WTC11 (cell line): ENCODE results near the gene INTS11. TPM values are rescaled to one million over a fixed set of nuclear protein-coding genes. Genes with fewer than 3 reads are reported as not detected.

Source experiments
- ATAC-seq: fragments of 200-7000 bp; cut with Tn5 transposase; 2 replicates; pipeline ENCODE4 v1.10.0; 2021; ENCODE audit warnings: mild to moderate bottlenecking, moderate library complexity
- CTCF ChIA-PET: fragments of 300-600 bp; sonication (Branson Sonifier 250); formaldehyde crosslinking; loops from one replicate; lab custom pipeline; 2021; ENCODE audit warnings: antibody characterized with exemption; lab: Charles Lee
- POLR2A ChIA-PET: fragments of 350-600 bp; sonication (Branson Sonifier 250); formaldehyde crosslinking; loops from one replicate; lab custom pipeline; 2021; ENCODE audit warnings: antibody characterized with exemption; lab: Charles Lee
- DNase-seq: peaks from one replicate; pipeline ENCODE4 v3.0.0; 2021; ENCODE audit warnings: low spot score
- H3K27ac Mint-ChIP-seq: 2 replicates; pipeline ENCODE4 v1.8.0; 2021; ENCODE audit warnings: mixed read lengths
- H3K27me3 Mint-ChIP-seq: 2 replicates; pipeline ENCODE4 v1.8.0; 2021; ENCODE audit warnings: low read depth, mild to moderate bottlenecking, moderate library complexity, mixed read lengths
- H3K36me3 Mint-ChIP-seq: 2 replicates; pipeline ENCODE4 v1.8.0; 2021; ENCODE audit warnings: mixed read lengths
- H3K4me1 Mint-ChIP-seq: 2 replicates; pipeline ENCODE4 v1.8.0; 2022; ENCODE audit warnings: mixed read lengths
- H3K4me3 Mint-ChIP-seq: 2 replicates; pipeline ENCODE4 v1.8.0; 2021; ENCODE audit warnings: mild to moderate bottlenecking, moderate library complexity, mixed read lengths
- H3K9me3 Mint-ChIP-seq: 2 replicates; pipeline ENCODE4 v1.8.0; 2021; ENCODE audit warnings: mixed read lengths
- ATF6 ChIP-seq: sonication (generic); formaldehyde crosslinking; IDR thresholded peaks from 2 replicates; pipeline ENCODE4 v1.8.1; 2023; ENCODE audit warnings: mild to moderate bottlenecking, missing genetic modification reagents
- CBFB ChIP-seq: sonication (generic); formaldehyde crosslinking; IDR thresholded peaks from 2 replicates; pipeline ENCODE4 v1.8.1; 2022; ENCODE audit warnings: mild to moderate bottlenecking, low read depth, missing genetic modification reagents
- CTCF ChIP-seq: fragments of 200-600 bp; IDR thresholded peaks from 2 replicates; pipeline ENCODE4 v1.8.0; 2022; ENCODE audit warnings: antibody characterized with exemption
- E2F1 ChIP-seq: sonication (generic); formaldehyde crosslinking; IDR thresholded peaks from 2 replicates; pipeline ENCODE4 v1.8.0; 2022; ENCODE audit warnings: mild to moderate bottlenecking, missing genetic modification reagents
- E2F5 ChIP-seq: sonication (generic); formaldehyde crosslinking; IDR thresholded peaks from 2 replicates; pipeline ENCODE4 v1.8.1; 2022; ENCODE audit warnings: mild to moderate bottlenecking, moderate library complexity, missing genetic modification reagents
- EMX1 ChIP-seq: fragments of 250-450 bp; sonication (Bioruptor Pico); IDR thresholded peaks from 2 replicates; pipeline ENCODE4 v1.8.0; 2021; ENCODE audit warnings: mild to moderate bottlenecking
- FOXK1 ChIP-seq: sonication (generic); formaldehyde crosslinking; IDR thresholded peaks from 2 replicates; pipeline ENCODE4 v1.8.0; 2022; ENCODE audit warnings: mild to moderate bottlenecking, moderate library complexity, missing genetic modification reagents
- FOXP4 ChIP-seq: sonication (generic); formaldehyde crosslinking; IDR thresholded peaks from 2 replicates; pipeline ENCODE4 v1.8.0; 2022; ENCODE audit warnings: mild to moderate bottlenecking, missing genetic modification reagents
- NFATC4 ChIP-seq: fragments of 250-450 bp; sonication (Bioruptor Pico); IDR thresholded peaks from 2 replicates; pipeline ENCODE4 v1.9.0; 2021; ENCODE audit warnings: mild to moderate bottlenecking
- NFE2L1 ChIP-seq: sonication (generic); formaldehyde crosslinking; IDR thresholded peaks from 2 replicates; pipeline ENCODE4 v1.8.1; 2023; ENCODE audit warnings: missing genetic modification reagents
- NR2C2 ChIP-seq: sonication (generic); formaldehyde crosslinking; IDR thresholded peaks from 2 replicates; pipeline ENCODE4 v1.8.0; 2022; ENCODE audit warnings: mild to moderate bottlenecking, missing genetic modification reagents
- NR3C1 ChIP-seq: sonication (generic); formaldehyde crosslinking; conservative IDR thresholded peaks from 2 replicates; pipeline ENCODE4 v1.8.1; 2023; ENCODE audit warnings: low read depth, mild to moderate bottlenecking, missing genetic modification reagents
- PREB ChIP-seq: sonication (generic); formaldehyde crosslinking; IDR thresholded peaks from 2 replicates; pipeline ENCODE4 v1.8.1; 2022; ENCODE audit warnings: mild to moderate bottlenecking, missing genetic modification reagents, moderate library complexity, borderline replicate concordance
- RELA ChIP-seq: sonication (generic); formaldehyde crosslinking; IDR thresholded peaks from 2 replicates; pipeline ENCODE4 v1.8.1; 2022; ENCODE audit warnings: missing genetic modification reagents, mild to moderate bottlenecking, borderline replicate concordance
- SMAD4 ChIP-seq: sonication (generic); formaldehyde crosslinking; IDR thresholded peaks from 2 replicates; pipeline ENCODE4 v1.8.0; 2022; ENCODE audit warnings: mild to moderate bottlenecking, missing genetic modification reagents
- SP1 ChIP-seq: sonication (generic); formaldehyde crosslinking; conservative IDR thresholded peaks from 2 replicates; pipeline ENCODE4 v1.8.1; 2022; ENCODE audit warnings: missing genetic modification reagents
- TEAD1 ChIP-seq: sonication (generic); formaldehyde crosslinking; IDR thresholded peaks from 2 replicates; pipeline ENCODE4 v1.8.0; 2022; ENCODE audit warnings: mild to moderate bottlenecking, missing genetic modification reagents
- USF1 ChIP-seq: sonication (generic); formaldehyde crosslinking; IDR thresholded peaks from 2 replicates; pipeline ENCODE4 v1.8.0; 2022; ENCODE audit warnings: mild to moderate bottlenecking, missing genetic modification reagents
- ZNF512 ChIP-seq: sonication (generic); formaldehyde crosslinking; IDR thresholded peaks from 2 replicates; pipeline ENCODE4 v1.8.1; 2022; ENCODE audit warnings: missing genetic modification reagents, borderline replicate concordance
- ZNF671 ChIP-seq: fragments of 250-450 bp; sonication (Bioruptor Pico); IDR thresholded peaks from 2 replicates; pipeline ENCODE4 v1.8.0; 2021; ENCODE audit warnings: mild to moderate bottlenecking
- total RNA-seq: library from RNA; stranded (reverse); gene quantifications from 3 replicates; pipeline ENCODE4 v1.2.3, GENCODE V29; 2021

The INTS11 gene
- total RNA-seq, 1 experiment from 2014 or later: 170 TPM

- TF ChIP-seq SMAD4 (no peak), CTCF (no peak), RELA (CRISPR knock-in tag) (no peak), SP1 (CRISPR knock-in tag) (no peak), USF1 (no peak), PREB (CRISPR knock-in tag) (no peak), NR3C1 (CRISPR knock-in tag) (no peak), NR2C2 (CRISPR knock-in tag) (no peak), NFE2L1 (CRISPR knock-in tag) (no peak), E2F5 (CRISPR knock-in tag) (no peak), ATF6 (CRISPR knock-in tag) (no peak), CBFB (CRISPR knock-in tag) (no peak), ZNF512 (no peak), E2F1 (CRISPR knock-in tag) (no peak), EMX1 (CRISPR knock-in tag) (no peak), TEAD1 (CRISPR knock-in tag) (no peak), FOXP4 (CRISPR knock-in tag) (no peak), ZNF671 (CRISPR knock-in tag) (no peak), FOXK1 (CRISPR knock-in tag) (no peak), NFATC4 (CRISPR knock-in tag) (no peak)
- CTCF ChIA-PET: interaction anchor here (0.8 kb wide), 1 partner anchor 28 kb away, joined by 3 read pairs; no protein-coding TSS in a partner anchor
- H3K4me1 Mint-ChIP-seq: peaks cover 18% of the 10 kb centered on the region
- H3K27ac Mint-ChIP-seq: no peak overlapping the region
- no peak for ATAC-seq
- H3K27me3 Mint-ChIP-seq: no peaks in the 10 kb centered on the region
- H3K36me3 Mint-ChIP-seq: peaks cover 26% of the 10 kb centered on the region
- DNase-seq: no peak
- no peak overlapping the region for H3K4me3 Mint-ChIP-seq
- POLR2A ChIA-PET: interaction anchor here (0.6 kb wide), 1 partner anchor 20 kb away, joined by 4 read pairs; no protein-coding TSS in a partner anchor
- H3K9me3 Mint-ChIP-seq: no peaks in the 10 kb centered on the region
These were observed 56.8 kb downstream of the INTS11 start for GRCh38 chr1:1267488-1268283.
